ENCODE data around the gene GNB1. TPM values are rescaled to one million over a fixed set of nuclear protein-coding genes. Genes with fewer than 3 reads are reported as not detected.
A peak's percentile ranks its signal among the peaks of the same experiment; 100 is the strongest.

The GNB1 gene
- total and polyA plus RNA-seq, 12 donors: 79.6 to 482 (median 163) TPM

DNA sequence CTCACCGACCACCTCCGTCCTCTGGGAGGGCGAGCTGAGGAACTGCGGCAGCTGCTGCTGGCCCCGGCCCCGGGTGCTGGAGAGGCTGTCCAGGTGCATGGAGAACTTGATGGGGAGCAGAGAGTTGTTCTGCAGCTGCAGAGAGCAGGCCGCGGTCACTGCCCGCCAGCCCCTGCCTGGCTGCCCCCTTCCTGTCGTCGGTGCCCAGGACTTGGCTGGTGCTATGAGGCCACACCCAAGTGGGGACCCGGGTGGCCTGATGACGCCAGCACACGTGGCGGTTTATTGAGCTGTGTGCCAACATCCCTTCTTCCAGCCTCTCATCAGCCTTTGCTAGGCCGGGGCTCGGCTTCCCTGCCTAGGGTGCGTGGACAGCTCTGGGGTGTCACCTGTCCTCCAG lies 33.5 kb upstream of the GNB1 start:
- no peak overlapping the region for H3K4me3 ChIP-seq
- peak in 2 of 7 donors; percentile 20 to 23 for DNase-seq
- H3K36me3 ChIP-seq (replicated peaks in 1 of 2): no peaks in the 10 kb centered on the region
- H3K4me1 ChIP-seq (replicated peaks in 1 of 2): no peaks in the 10 kb centered on the region
- TF ChIP-seq POLR2A (IDR thresholded peaks at IDR 0.05): no peak
- no peak overlapping the region for H3K27ac ChIP-seq
- intact Hi-C loops (cut with DNase I): no loop called here
- WGBS, 4 donors: 57 to 93% (median 61%) methylated on average over 3 to 18 of the region's 18 CpGs
- H3K9me3 ChIP-seq (replicated peaks in 1 of 3): no peaks in the 10 kb centered on the region
- H3K27me3 ChIP-seq: no peaks in the 10 kb centered on the region

DNA sequence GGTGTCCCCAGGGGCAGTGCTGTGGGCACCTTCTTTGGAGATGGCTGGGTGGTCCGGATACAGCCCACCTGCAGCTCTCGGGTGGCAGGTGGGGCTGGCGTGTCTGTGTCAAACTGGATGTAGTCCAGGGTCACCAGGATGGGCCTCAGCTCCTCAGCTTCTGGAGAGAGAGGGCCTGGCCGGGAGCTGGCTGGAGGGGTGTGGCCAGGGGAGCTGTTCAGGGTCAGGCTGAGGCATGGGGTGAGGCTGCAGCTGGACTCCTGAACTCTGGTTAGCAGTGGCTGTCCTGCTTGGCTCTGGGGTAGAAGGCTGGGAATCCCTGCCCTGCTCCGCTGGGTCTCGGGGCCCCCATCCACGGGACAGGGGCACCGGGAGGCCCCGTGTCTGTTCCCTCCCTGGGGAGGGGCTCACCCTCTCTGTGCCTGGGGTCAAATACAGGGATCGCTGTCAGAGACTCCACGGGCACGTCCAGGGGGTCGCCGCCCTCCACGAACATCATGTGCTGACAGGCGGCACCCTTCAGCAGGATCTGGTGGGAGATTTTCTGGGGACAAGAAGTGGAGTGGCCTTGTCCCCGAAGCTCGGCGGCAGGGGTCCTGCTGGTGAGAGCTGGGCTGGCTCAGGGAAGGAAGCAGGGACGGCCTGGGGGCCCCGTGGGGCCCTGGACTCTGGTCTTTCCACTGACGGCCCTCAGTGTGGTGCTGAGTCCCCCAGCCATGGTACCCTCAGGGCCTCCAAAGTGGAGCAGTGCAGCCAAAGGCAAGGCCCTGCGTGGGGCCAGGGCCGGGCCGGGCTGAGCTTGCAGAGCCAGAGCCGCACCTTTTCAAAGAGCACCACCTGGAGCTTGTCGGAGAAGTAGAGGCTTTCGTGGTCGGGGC lies 32.3 kb upstream of the GNB1 start:
- H3K27ac ChIP-seq: no peak overlapping the region
- no peak for TF ChIP-seq POLR2A (IDR thresholded peaks at IDR 0.05)
- TF ChIP-seq, protein P1, sequence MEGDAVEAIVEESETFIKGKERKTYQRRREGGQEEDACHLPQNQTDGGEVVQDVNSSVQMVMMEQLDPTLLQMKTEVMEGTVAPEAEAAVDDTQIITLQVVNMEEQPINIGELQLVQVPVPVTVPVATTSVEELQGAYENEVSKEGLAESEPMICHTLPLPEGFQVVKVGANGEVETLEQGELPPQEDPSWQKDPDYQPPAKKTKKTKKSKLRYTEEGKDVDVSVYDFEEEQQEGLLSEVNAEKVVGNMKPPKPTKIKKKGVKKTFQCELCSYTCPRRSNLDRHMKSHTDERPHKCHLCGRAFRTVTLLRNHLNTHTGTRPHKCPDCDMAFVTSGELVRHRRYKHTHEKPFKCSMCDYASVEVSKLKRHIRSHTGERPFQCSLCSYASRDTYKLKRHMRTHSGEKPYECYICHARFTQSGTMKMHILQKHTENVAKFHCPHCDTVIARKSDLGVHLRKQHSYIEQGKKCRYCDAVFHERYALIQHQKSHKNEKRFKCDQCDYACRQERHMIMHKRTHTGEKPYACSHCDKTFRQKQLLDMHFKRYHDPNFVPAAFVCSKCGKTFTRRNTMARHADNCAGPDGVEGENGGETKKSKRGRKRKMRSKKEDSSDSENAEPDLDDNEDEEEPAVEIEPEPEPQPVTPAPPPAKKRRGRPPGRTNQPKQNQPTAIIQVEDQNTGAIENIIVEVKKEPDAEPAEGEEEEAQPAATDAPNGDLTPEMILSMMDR (IDR thresholded peaks at IDR 0.05): no peak
- H3K4me1 ChIP-seq (replicated peaks in 1 of 2): peaks cover 8% of the 10 kb centered on the region in 2 donors
- peak; percentile 51 to 85 (median 71) for DNase-seq
- H3K27me3 ChIP-seq: no peaks in the 10 kb centered on the region
- 71 to 80% (median 72%) methylated on average over 18 to 29 of the region's 29 CpGs for WGBS, 4 donors
- intact Hi-C loops (cut with DNase I): no loop called here
- no peaks in the 10 kb centered on the region for H3K36me3 ChIP-seq (replicated peaks in 1 of 2)
- no peaks in the 10 kb centered on the region for H3K9me3 ChIP-seq (replicated peaks in 1 of 3)
- no peak overlapping the region for H3K4me3 ChIP-seq

DNA sequence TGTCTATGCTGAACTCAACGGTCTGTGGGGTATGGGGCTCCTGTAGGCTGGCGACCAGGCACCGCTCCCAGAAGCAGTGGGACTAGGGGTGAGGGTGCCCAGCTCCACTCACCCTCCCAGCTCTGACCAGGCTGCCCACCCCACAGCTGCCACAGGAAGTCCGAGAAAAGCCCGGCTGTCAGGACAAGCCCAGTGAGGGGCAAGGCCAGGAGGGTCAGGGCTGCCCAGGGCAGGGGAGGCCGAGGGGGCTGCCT lies 31.7 kb upstream of the GNB1 start:
- no peaks in the 10 kb centered on the region for H3K27me3 ChIP-seq
- H3K36me3 ChIP-seq (replicated peaks in 1 of 2): no peaks in the 10 kb centered on the region
- H3K27ac ChIP-seq: no peak overlapping the region
- no peaks in the 10 kb centered on the region for H3K9me3 ChIP-seq (replicated peaks in 1 of 3)
- peaks cover 13 to 14% of the 10 kb centered on the region in 2 donors for H3K4me1 ChIP-seq (replicated peaks in 1 of 2)
- no peak overlapping the region for H3K4me3 ChIP-seq
- 67 to 93% (median 74%) methylated on average over 1 to 6 of the region's 6 CpGs for WGBS, 4 donors
- TF ChIP-seq, protein P1 (IDR thresholded peaks at IDR 0.05): no peak
- TF ChIP-seq POLR2A (IDR thresholded peaks at IDR 0.05): no peak
- intact Hi-C loops (cut with DNase I): no loop called here
- DNase-seq: peak in 1 of 7 donors; percentile 32

DNA sequence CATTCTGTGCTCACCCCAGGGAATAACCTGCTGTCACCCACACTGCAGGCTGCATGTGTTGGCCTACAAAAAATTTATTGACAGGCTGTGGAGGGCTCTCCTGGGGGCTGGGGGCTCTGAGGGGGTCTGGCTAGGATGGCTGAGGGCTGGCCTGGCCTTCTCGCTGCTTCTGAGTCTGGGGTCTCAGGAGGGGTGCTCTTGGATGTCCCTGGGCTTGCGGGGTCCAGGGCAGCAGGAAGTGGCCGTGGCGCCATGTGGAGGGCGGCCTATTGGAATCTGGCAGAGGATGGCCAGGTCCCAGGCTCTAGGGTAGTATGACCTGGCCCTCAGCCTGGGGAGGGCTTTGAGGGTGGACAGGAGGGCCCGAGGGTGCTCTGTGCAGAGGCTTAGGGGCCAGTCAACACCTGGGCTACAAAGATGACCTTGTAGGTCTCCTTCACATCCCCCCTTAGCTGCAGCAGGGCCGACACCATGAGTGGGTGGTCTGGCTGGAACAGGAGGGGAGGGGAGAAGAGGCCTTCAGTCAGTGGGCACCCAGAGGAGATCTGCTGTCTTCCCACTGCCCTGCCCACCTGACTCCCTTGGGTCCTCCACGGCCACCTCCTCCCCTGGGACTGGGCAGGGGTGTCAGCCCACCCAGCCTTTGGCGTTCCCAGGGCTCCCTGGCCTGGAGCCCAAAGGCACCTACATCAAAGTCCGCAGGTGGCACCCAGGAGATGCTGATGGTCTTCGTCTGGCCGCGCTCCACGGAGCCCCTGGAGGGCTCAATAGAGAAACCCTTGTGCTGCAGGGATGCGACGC lies 31.2 kb upstream of the GNB1 start:
- Histone ChIP-seq H3K4me1 (replicated peaks in 1 of 2) (peaks cover 13 to 14% of the 10 kb centered on the region in 2 donors), H3K27ac (no peak overlapping the region), H3K36me3 (replicated peaks in 1 of 2) (no peaks in the 10 kb centered on the region), H3K27me3 (no peaks in the 10 kb centered on the region), H3K4me3 (no peak overlapping the region), H3K9me3 (replicated peaks in 1 of 3) (no peaks in the 10 kb centered on the region)
- peak in 1 of 7 donors; percentile 24 for DNase-seq
- intact Hi-C loops (cut with DNase I): no loop called here
- TF ChIP-seq, protein P1 (IDR thresholded peaks at IDR 0.05): no peak
- no peak for TF ChIP-seq POLR2A (IDR thresholded peaks at IDR 0.05)
- 86 to 96% (median 92%) methylated on average over 13 to 16 of the region's 16 CpGs for WGBS, 4 donors

All from adrenal gland (tissue), 12 donors.